Activated naive CD4-positive, alpha-beta T cell treated with anti-CD3 and anti-CD28 coated beads for 36 hours (primary cell): ENCODE data around the gene PLXNA2. TPM values are rescaled to one million over a fixed set of nuclear protein-coding genes. Genes with fewer than 3 reads are reported as not detected.
A peak's percentile ranks its signal among the peaks of the same experiment; 100 is the strongest.

Experiments
- CTCF ChIA-PET: fragments of 350-600 bp; sonication (Branson Sonifier 250); formaldehyde crosslinking; loops from one replicate; lab custom pipeline; 2021; ENCODE audit warnings: antibody characterized with exemption; lab: Charles Lee
- DNase-seq: peaks from one replicate; pipeline ENCODE4 v3.0.0-alpha.2; 2020
- H3K27ac Mint-ChIP-seq: one replicate; pipeline ENCODE4 v1.8.0; 2021; ENCODE audit warnings: mild to moderate bottlenecking, mixed read lengths
- H3K27me3 Mint-ChIP-seq: one replicate; pipeline ENCODE4 v1.8.0; 2021; ENCODE audit warnings: low read depth, mixed read lengths
- H3K36me3 Mint-ChIP-seq: one replicate; pipeline ENCODE4 v1.8.0; 2021; ENCODE audit warnings: low read depth, mixed read lengths
- H3K4me1 Mint-ChIP-seq: one replicate; pipeline ENCODE4 v1.8.0; 2021; ENCODE audit warnings: low read depth, mixed read lengths
- H3K4me3 Mint-ChIP-seq: one replicate; pipeline ENCODE4 v1.8.0; 2021; ENCODE audit warnings: mild to moderate bottlenecking, moderate library complexity, mixed read lengths
- H3K9me3 Mint-ChIP-seq: one replicate; pipeline ENCODE4 v1.8.0; 2021; ENCODE audit warnings: mixed read lengths
- intact Hi-C: fragments of 100-400 bp; cut with micrococcal nuclease; formaldehyde crosslinking; loops from one replicate; pipeline ENCODE4 v1.15.1; 2023
- total RNA-seq, 2 experiments: library from RNA; stranded (reverse); gene quantifications; one replicate each; pipeline ENCODE4 v1.2.3, GENCODE V29; 2021

The PLXNA2 gene
- total RNA-seq, 2 experiments from 2014 or later, result 0.26 to 0.35 TPM

- intact Hi-C loops, result no loop called here
- no peaks in the 10 kb centered on the region for H3K9me3 Mint-ChIP-seq
- CTCF ChIA-PET, result no interaction called here
Measured at GRCh38 chr1:208058756-208059155, 185.4 kb downstream of the PLXNA2 start.

DNA sequence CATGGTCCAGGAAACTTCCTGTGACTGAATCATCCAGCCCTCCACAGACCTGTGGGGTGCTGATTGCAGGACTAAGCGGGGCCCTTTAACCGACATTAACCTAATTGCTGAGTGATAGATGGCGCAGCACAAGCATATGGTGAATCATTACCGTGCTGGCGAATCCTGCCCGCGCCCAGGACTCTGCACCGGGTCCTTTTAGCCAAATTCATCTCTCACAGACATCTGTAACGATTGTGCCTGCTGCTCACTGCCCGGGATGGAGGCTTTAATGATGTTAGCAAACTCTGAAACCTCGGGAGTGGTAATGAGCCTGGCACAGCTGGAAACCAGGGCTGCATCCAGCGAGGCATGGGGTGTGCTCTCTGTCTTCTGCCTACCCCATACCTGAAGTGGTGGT, 185.9 kb downstream of the PLXNA2 start:
- Mint-ChIP-seq H3K4me3 (no peak overlapping the region), H3K27ac (no peak overlapping the region), H3K27me3 (peaks cover 10% of the 10 kb centered on the region), H3K36me3 (no peaks in the 10 kb centered on the region), H3K4me1 (no peaks in the 10 kb centered on the region), H3K9me3 (no peaks in the 10 kb centered on the region)
- no peak for DNase-seq
- intact Hi-C loops, result no loop called here
- CTCF ChIA-PET, result no interaction called here

More at GRCh38 chr1:208058756-208059155, 185.4 kb downstream of the PLXNA2 start:
- H3K4me1 Mint-ChIP-seq, result no peaks in the 10 kb centered on the region
- no peak overlapping the region for H3K27ac Mint-ChIP-seq
- H3K36me3 Mint-ChIP-seq, result no peaks in the 10 kb centered on the region
- H3K27me3 Mint-ChIP-seq, result peaks cover 10% of the 10 kb centered on the region
- DNase-seq, result no peak
- no peak overlapping the region for H3K4me3 Mint-ChIP-seq

- intact Hi-C loops, result no loop called here
- CTCF ChIA-PET, result no interaction called here
- Mint-ChIP-seq H3K4me1 (no peaks in the 10 kb centered on the region), H3K27ac (no peak overlapping the region), H3K36me3 (no peaks in the 10 kb centered on the region), H3K9me3 (no peaks in the 10 kb centered on the region), H3K4me3 (no peak overlapping the region), H3K27me3 (peaks cover 10% of the 10 kb centered on the region)
- DNase-seq, result no peak
Measured at GRCh38 chr1:208057056-208057455, 187.1 kb downstream of the PLXNA2 start.

GRCh38 chr1:208055535-208055934, 188.6 kb downstream of the PLXNA2 start:
- Mint-ChIP-seq H3K27me3 (peaks cover 10% of the 10 kb centered on the region), H3K36me3 (no peaks in the 10 kb centered on the region), H3K9me3 (no peaks in the 10 kb centered on the region), H3K27ac (no peak overlapping the region), H3K4me3 (no peak overlapping the region), H3K4me1 (no peaks in the 10 kb centered on the region)
- intact Hi-C loops, result no loop called here
- CTCF ChIA-PET, result interaction anchor here (0.7 to 1.1 kb wide), 3 partner anchors 8 to 58 kb away, joined by 3 to 4 read pairs (median 3); no protein-coding TSS in a partner anchor
- no peak for DNase-seq

DNA sequence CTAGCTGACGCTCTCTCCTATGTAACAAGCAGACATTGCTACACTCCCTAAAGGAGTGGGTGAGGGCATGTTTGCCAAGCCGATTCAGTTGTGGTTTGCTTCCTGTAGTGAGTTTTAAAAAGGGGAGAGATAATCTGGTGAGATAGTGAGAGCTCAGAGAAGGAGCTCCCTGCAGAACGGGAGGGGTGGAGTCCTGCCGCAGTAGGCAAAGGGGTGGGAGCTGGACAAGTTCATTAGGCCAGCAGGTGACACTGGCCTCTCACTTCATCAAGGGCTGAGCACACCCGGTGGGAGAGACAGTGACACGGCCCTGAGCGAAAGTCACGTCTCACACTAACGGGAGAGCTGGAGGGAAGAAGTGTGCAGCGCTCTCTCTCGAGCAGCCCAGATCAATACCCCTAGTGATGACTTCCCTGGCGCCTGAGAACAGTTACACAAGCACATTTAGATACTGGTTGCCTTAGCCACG, 189.2 kb downstream of the PLXNA2 start:
- peaks cover 10% of the 10 kb centered on the region for H3K27me3 Mint-ChIP-seq
- no peaks in the 10 kb centered on the region for H3K9me3 Mint-ChIP-seq
- no peak overlapping the region for H3K27ac Mint-ChIP-seq
- intact Hi-C loops, result no loop called here
- no peaks in the 10 kb centered on the region for H3K36me3 Mint-ChIP-seq
- H3K4me1 Mint-ChIP-seq, result no peaks in the 10 kb centered on the region
- CTCF ChIA-PET, result interaction anchor here (0.7 to 1.1 kb wide), 2 partner anchors 33 to 57 kb away, joined by 3 to 4 read pairs; no protein-coding TSS in a partner anchor
- H3K4me3 Mint-ChIP-seq, result no peak overlapping the region
- no peak for DNase-seq

DNA sequence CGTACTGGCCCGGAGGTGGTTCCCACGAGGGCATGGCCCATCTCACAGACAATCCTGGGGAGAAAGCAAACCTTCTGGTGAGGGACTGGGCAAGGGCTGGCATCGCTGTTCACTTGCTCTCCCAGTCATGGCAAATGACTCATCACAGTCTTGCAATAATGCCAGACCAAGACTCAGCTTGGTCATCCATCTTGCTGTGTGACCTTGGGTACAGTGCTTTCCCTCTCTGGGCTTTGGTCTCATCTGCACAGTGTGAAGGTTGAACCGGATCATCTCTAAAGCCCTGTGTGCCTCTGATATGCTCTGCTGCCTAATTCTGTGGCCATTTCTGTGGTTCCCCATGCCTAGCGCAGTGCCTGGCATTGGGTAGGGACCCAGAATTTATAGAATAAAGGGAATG, 189.7 kb downstream of the PLXNA2 start:
- DNase-seq, result no peak
- Mint-ChIP-seq H3K4me3 (no peak overlapping the region), H3K4me1 (no peaks in the 10 kb centered on the region), H3K27me3 (peaks cover 10% of the 10 kb centered on the region), H3K9me3 (no peaks in the 10 kb centered on the region), H3K36me3 (no peaks in the 10 kb centered on the region), H3K27ac (no peak overlapping the region)
- CTCF ChIA-PET, result interaction anchor here (1.1 kb wide), 1 partner anchor 57 kb away, joined by 4 read pairs; no protein-coding TSS in a partner anchor
- intact Hi-C loops, result no loop called here

GRCh38 chr1:208053661-208054060, 190.5 kb downstream of the PLXNA2 start:
- H3K36me3 Mint-ChIP-seq, result no peaks in the 10 kb centered on the region
- H3K4me3 Mint-ChIP-seq, result no peak overlapping the region
- peaks cover 10% of the 10 kb centered on the region for H3K27me3 Mint-ChIP-seq
- no peaks in the 10 kb centered on the region for H3K9me3 Mint-ChIP-seq
- no peak for DNase-seq
- H3K4me1 Mint-ChIP-seq, result peaks cover 3% of the 10 kb centered on the region
- H3K27ac Mint-ChIP-seq, result no peak overlapping the region
- CTCF ChIA-PET, result no interaction called here
- intact Hi-C loops, result no loop called here

GRCh38 chr1:208052926-208053407, 191.2 kb downstream of the PLXNA2 start:
- Mint-ChIP-seq H3K4me1 (peaks cover 3% of the 10 kb centered on the region), H3K27me3 (peaks cover 10% of the 10 kb centered on the region), H3K4me3 (no peak overlapping the region), H3K9me3 (no peaks in the 10 kb centered on the region), H3K36me3 (no peaks in the 10 kb centered on the region), H3K27ac (no peak overlapping the region)
- CTCF ChIA-PET, result no interaction called here
- intact Hi-C loops, result no loop called here
- no peak for DNase-seq

DNA sequence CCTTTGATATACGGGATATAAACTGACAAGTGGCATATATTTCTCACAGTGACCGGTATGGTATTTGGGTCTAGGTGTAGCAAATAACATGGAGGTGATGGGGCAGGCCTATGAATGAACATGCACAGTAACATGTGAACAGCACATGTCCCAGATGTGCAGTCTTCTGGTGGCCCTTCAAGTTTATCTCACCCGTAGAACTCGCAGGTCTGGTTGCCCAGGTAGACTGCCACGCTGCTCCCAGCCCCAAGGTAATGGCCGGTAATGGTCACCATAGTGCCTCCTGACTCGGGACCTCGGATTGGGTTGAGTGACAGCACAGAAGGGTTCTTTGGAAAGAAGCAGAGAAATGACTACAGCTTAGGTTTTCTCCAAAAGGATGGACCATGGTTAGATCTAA, 192.0 kb downstream of the PLXNA2 start:
- Mint-ChIP-seq H3K36me3 (no peaks in the 10 kb centered on the region), H3K9me3 (no peaks in the 10 kb centered on the region), H3K4me1 (peaks cover 3% of the 10 kb centered on the region), H3K27me3 (peaks cover 10% of the 10 kb centered on the region), H3K27ac (no peak overlapping the region), H3K4me3 (no peak overlapping the region)
- intact Hi-C loops, result no loop called here
- CTCF ChIA-PET, result no interaction called here
- DNase-seq, result no peak

- H3K27ac Mint-ChIP-seq, result no peak overlapping the region
- H3K36me3 Mint-ChIP-seq, result no peaks in the 10 kb centered on the region
- intact Hi-C loops, result no loop called here
- H3K27me3 Mint-ChIP-seq, result peaks cover 10% of the 10 kb centered on the region
- CTCF ChIA-PET, result interaction anchor here (1.1 kb wide), 1 partner anchor 51 kb away, joined by 6 read pairs; no protein-coding TSS in a partner anchor
- DNase-seq, result no peak
- peaks cover 3% of the 10 kb centered on the region for H3K4me1 Mint-ChIP-seq
- H3K9me3 Mint-ChIP-seq, result no peaks in the 10 kb centered on the region
- no peak overlapping the region for H3K4me3 Mint-ChIP-seq
Measured at GRCh38 chr1:208051651-208052050, 192.5 kb downstream of the PLXNA2 start.

GRCh38 chr1:208048904-208049303, 195.3 kb downstream of the PLXNA2 start:
- Mint-ChIP-seq H3K27ac (no peak overlapping the region), H3K4me3 (no peak overlapping the region), H3K36me3 (no peaks in the 10 kb centered on the region), H3K27me3 (peaks cover 3% of the 10 kb centered on the region), H3K9me3 (no peaks in the 10 kb centered on the region), H3K4me1 (peaks cover 3% of the 10 kb centered on the region)
- intact Hi-C loops, result no loop called here
- CTCF ChIA-PET, result interaction anchor here (1.0 kb wide), 2 partner anchors 46 to 86 kb away, joined by 3 read pairs; no protein-coding TSS in a partner anchor
- DNase-seq, result peak; percentile 8

- Mint-ChIP-seq H3K27ac (no peak overlapping the region), H3K4me1 (peaks cover 3% of the 10 kb centered on the region), H3K36me3 (no peaks in the 10 kb centered on the region), H3K27me3 (peaks cover 3% of the 10 kb centered on the region), H3K4me3 (no peak overlapping the region), H3K9me3 (no peaks in the 10 kb centered on the region)
- no peak for DNase-seq
- CTCF ChIA-PET, result interaction anchor here (1.0 to 1.4 kb wide), 3 partner anchors 26 to 87 kb away, joined by 3 to 5 read pairs (median 3); no protein-coding TSS in a partner anchor
- intact Hi-C loops, result no loop called here
Measured at GRCh38 chr1:208047975-208048374, 196.2 kb downstream of the PLXNA2 start.

DNA sequence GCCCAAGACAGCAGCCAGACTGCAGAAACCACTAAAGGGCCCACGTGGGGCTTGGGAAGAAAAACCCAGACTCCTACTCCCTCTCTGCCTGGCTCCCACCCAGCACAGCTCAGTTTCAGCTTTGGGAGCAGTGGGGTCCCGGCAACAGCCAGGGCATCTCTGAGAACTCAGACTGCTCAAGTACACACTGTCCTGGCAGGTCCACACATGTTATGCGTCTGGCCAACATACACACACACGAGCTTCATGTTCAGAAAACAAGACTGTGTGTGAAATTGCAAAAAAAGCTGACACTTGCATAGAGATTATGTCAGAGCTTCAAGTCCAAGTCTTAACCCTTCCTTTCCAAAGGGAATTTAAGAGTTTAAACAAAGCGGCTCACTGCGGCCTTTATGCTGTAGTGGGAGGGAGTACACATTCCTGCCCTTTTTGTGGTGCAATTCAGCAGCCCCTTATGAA, 196.7 kb downstream of the PLXNA2 start:
- CTCF ChIA-PET, result interaction anchor here (0.6 to 1.4 kb wide), 3 partner anchors 8 to 38 kb away, joined by 3 to 5 read pairs (median 3); no protein-coding TSS in a partner anchor
- intact Hi-C loops, result no loop called here
- DNase-seq, result no peak
- no peak overlapping the region for H3K4me3 Mint-ChIP-seq
- no peaks in the 10 kb centered on the region for H3K36me3 Mint-ChIP-seq
- peaks cover 3% of the 10 kb centered on the region for H3K4me1 Mint-ChIP-seq
- H3K27me3 Mint-ChIP-seq, result peaks cover 3% of the 10 kb centered on the region
- H3K27ac Mint-ChIP-seq, result no peak overlapping the region
- no peaks in the 10 kb centered on the region for H3K9me3 Mint-ChIP-seq
